ENCODE measurements around the gene FRK. TPM values are rescaled to one million over a fixed set of nuclear protein-coding genes. Genes with fewer than 3 reads are reported as not detected.

Gene FRK, protein sequence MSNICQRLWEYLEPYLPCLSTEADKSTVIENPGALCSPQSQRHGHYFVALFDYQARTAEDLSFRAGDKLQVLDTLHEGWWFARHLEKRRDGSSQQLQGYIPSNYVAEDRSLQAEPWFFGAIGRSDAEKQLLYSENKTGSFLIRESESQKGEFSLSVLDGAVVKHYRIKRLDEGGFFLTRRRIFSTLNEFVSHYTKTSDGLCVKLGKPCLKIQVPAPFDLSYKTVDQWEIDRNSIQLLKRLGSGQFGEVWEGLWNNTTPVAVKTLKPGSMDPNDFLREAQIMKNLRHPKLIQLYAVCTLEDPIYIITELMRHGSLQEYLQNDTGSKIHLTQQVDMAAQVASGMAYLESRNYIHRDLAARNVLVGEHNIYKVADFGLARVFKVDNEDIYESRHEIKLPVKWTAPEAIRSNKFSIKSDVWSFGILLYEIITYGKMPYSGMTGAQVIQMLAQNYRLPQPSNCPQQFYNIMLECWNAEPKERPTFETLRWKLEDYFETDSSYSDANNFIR
- polyA plus RNA-seq, result not detected

DNA sequence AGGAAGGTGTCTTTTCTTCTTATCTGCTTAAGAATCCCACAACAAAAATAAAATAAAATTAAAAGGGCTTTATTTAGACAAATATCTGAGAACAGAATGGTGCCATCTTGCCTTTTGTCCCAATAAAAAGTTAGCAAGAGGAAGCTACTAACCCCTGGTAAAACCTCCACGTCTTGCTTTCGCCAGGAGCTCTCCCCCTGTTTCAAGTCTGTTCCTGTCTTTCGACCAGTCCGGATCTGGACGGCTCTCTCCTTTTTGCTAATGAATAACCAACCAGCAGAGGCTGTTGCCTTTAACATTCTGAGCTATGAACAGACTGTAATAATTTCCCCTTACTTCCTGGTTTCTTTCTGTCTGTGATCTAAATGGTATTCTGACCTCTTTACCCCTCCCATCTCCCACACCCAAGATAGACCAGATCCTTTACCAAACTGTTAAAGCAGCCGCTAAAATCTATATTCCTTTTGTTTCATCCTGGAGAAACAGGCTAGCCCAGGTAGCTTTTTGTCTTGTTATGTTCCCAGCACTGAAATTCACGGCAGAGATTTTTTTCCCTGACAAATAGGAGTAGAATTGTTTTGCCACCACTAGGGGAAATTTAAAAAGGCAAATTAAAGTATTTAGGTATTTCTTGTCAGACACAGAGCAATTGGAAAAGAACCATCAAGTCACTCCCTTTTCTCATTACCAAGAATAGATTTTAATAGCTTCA lies at the start of gene FRK:
FRK (minus strand) TSS at position 320 of the 712 bp plus-strand sequence. CDS start 580 bp downstream, outside the sequence.
- Mint-ChIP-seq H3K36me3 (no peaks in the 10 kb centered on the region), H3K4me3 (no peak within 1 kb of the TSS), H3K9me3 (peaks cover 0 to 2% (median 0%) of the 10 kb centered on the region in 6 donors), H3K27ac (no peak within 1 kb of the TSS), H3K4me1 (no peaks in the 10 kb centered on the region), H3K27me3 (ENCODE audit: low read depth in 3 of 3) (peaks cover 2 to 5% (median 3%) of the 10 kb centered on the region in 3 donors)
- no peak for DNase-seq

GRCh38 chr6:116108836-116109235 lies 48.1 kb upstream of the FRK start:
- DNase-seq, result no peak
- H3K9me3 Mint-ChIP-seq, result no peaks in the 10 kb centered on the region
- peaks cover 9 to 23% of the 10 kb centered on the region in 2 donors for H3K4me1 Mint-ChIP-seq
- peaks cover 27 to 37% (median 32%) of the 10 kb centered on the region in 3 donors for H3K36me3 Mint-ChIP-seq
- peaks cover 0 to 3% (median 0%) of the 10 kb centered on the region in 3 donors for H3K27me3 Mint-ChIP-seq (ENCODE audit: low read depth in 3 of 3)
- H3K4me3 Mint-ChIP-seq, result no peak overlapping the region
- no peak overlapping the region for H3K27ac Mint-ChIP-seq

GRCh38 chr6:116106146-116106545 lies 45.5 kb upstream of the FRK start:
- no peaks in the 10 kb centered on the region for H3K9me3 Mint-ChIP-seq
- no peak for DNase-seq
- H3K4me3 Mint-ChIP-seq, result no peak overlapping the region
- peaks cover 15 to 20% (median 20%) of the 10 kb centered on the region in 3 donors for H3K36me3 Mint-ChIP-seq
- no peak overlapping the region for H3K27ac Mint-ChIP-seq
- H3K4me1 Mint-ChIP-seq, result peaks cover 30 to 48% of the 10 kb centered on the region in 2 donors
- H3K27me3 Mint-ChIP-seq (ENCODE audit: low read depth in 3 of 3), result peaks cover 0 to 3% (median 2%) of the 10 kb centered on the region in 3 donors

DNA sequence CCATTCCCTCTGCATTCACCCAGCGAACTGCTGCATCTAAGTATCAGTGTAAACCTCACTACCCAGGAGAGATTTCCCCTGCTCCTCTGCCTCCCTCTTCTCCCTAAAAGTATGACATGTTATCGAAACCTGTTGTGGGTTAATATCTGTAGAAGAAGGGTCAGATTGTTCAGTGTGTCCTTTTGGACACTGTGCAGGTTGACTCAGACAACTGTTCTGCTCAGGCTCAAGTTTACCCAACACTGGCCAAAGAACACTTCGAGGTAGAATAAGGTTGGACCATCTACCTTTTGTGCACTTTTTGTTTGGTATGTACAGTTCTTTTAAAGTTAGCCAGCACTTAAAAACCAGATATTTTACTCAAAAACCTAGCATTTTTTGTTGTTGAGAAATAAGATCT lies 44.6 kb upstream of the FRK start:
- Mint-ChIP-seq H3K4me1 (peaks cover 33 to 53% of the 10 kb centered on the region in 2 donors), H3K36me3 (peaks cover 9 to 14% (median 13%) of the 10 kb centered on the region in 3 donors), H3K9me3 (no peaks in the 10 kb centered on the region), H3K27ac (no peak overlapping the region), H3K4me3 (no peak overlapping the region), H3K27me3 (ENCODE audit: low read depth in 3 of 3) (peaks cover 0 to 4% (median 3%) of the 10 kb centered on the region in 3 donors)
- no peak for DNase-seq

GRCh38 chr6:116104636-116105035 lies 43.9 kb upstream of the FRK start:
- peaks cover 7 to 11% (median 10%) of the 10 kb centered on the region in 3 donors for H3K36me3 Mint-ChIP-seq
- DNase-seq, result no peak
- H3K9me3 Mint-ChIP-seq, result no peaks in the 10 kb centered on the region
- peaks cover 36 to 59% of the 10 kb centered on the region in 2 donors for H3K4me1 Mint-ChIP-seq
- H3K27ac Mint-ChIP-seq, result no peak overlapping the region
- H3K27me3 Mint-ChIP-seq (ENCODE audit: low read depth in 3 of 3), result peaks cover 0 to 4% (median 3%) of the 10 kb centered on the region in 3 donors
- no peak overlapping the region for H3K4me3 Mint-ChIP-seq

- Mint-ChIP-seq H3K9me3 (no peaks in the 10 kb centered on the region), H3K27ac (no peak overlapping the region), H3K4me3 (peak overlapping the region in 3 of 5 donors; percentile 22 to 49 (median 25)), H3K4me1 (peaks cover 36 to 61% of the 10 kb centered on the region in 2 donors), H3K36me3 (no peaks in the 10 kb centered on the region), H3K27me3 (ENCODE audit: low read depth in 3 of 3) (peaks cover 0 to 4% (median 2%) of the 10 kb centered on the region in 3 donors)
- no peak for DNase-seq
Measured at GRCh38 chr6:116102873-116103272, 42.2 kb upstream of the FRK start.

DNA sequence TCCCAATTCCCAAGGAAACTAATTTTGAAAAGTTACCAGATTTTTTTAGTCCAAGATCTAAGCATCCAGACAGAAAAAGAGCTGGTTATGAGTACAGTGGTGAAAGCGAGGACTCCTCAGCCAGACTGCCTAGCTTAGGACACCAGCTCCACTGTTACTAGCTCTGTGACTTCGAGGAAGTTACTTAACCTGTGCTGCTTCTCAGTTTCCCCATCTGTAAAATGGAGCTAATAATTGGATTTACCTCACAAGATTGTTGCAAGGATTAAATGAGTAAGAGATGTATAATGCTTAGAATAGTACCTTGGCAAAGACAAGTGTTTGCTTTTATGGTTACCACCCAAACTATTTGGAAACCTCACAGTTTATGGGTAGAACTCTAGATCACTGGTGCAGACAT lies 41.1 kb upstream of the FRK start:
- peaks cover 0 to 2% (median 0%) of the 10 kb centered on the region in 6 donors for H3K9me3 Mint-ChIP-seq
- peaks cover 36 to 61% of the 10 kb centered on the region in 2 donors for H3K4me1 Mint-ChIP-seq

GRCh38 chr6:116101302-116101718 lies 40.6 kb upstream of the FRK start:
- no peak for DNase-seq
- H3K27me3 Mint-ChIP-seq (ENCODE audit: low read depth in 3 of 3), result peaks cover under 1 to 4% (median 2%) of the 10 kb centered on the region in 3 donors
- peaks cover 36 to 61% of the 10 kb centered on the region in 2 donors for H3K4me1 Mint-ChIP-seq
- H3K27ac Mint-ChIP-seq, result peak overlapping the region; percentile 76 to 92 (median 88)
- H3K4me3 Mint-ChIP-seq, result peak overlapping the region; percentile 90 to 98 (median 94)
- peaks cover 0 to 7% (median 2%) of the 10 kb centered on the region in 6 donors for H3K9me3 Mint-ChIP-seq
- H3K36me3 Mint-ChIP-seq, result peaks cover 0 to 3% (median 0%) of the 10 kb centered on the region in 3 donors

More for the DNA sequence above, 41.1 kb upstream of the FRK start:
- Mint-ChIP-seq H3K4me3 (peak overlapping the region; percentile 90 to 98 (median 94)), H3K36me3 (peaks cover 0 to under 1% (median 0%) of the 10 kb centered on the region in 3 donors), H3K27ac (peak overlapping the region; percentile 76 to 92 (median 88)), H3K27me3 (ENCODE audit: low read depth in 3 of 3) (peaks cover 0 to 4% (median 2%) of the 10 kb centered on the region in 3 donors)
- DNase-seq, result no peak

DNA sequence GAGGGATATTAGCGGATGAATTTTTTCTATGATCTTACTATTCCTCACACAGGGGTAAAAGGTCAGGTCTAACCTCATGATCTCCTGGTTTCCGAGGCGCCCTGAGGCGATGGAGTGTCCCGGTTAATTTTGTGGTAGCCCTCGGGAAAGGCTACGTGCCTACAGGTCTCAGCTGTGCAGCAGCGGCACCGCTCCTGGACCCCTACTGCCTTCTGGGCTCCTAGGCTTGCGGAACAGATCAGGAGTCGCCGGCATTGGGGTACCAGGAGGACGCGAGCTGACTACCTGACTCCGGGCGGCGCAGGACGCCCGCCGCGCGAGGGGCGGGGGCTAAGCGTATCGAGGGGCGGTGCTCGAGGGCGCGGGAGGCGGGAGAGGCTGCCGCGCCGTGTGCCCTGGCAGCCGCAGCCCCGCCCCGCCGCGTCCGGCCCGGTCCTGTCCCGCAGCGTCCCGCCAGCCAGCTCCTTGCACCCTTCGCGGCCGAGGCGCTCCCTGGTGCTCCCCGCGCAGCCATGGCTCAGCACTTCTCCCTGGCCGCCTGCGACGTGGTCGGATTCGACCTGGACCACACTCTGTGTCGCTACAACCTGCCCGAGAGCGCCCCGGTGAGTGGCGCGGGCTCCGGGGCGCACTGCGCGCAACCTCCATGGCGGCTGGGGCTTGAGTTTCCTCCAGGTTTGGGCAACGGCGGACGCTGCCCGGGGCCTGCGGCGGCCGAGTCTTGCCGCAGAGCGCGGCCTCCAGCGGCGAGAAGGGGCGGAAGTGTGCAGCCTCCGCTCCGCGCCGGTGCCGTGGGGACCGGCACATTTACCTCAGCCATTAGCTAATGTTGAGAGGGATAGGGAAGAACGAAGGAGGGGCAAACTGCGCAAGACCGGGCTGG lies 40.0 kb upstream of the FRK start, which contains the start of gene NT5DC1:
NT5DC1 (plus strand) TSS at position 435 of the 883 bp plus-strand sequence; CDS start at position 513, 78 bp downstream.
- Mint-ChIP-seq H3K9me3 (peaks cover 0 to 12% (median 5%) of the 10 kb centered on the region in 6 donors), H3K4me1 (peaks cover 34 to 54% of the 10 kb centered on the region in 2 donors), H3K36me3 (peaks cover 0 to 6% (median 3%) of the 10 kb centered on the region in 3 donors), H3K27ac (peak within 1 kb of the TSS; percentile 76 to 93 (median 90)), H3K27me3 (ENCODE audit: low read depth in 3 of 3) (peaks cover 2 to 4% (median 2%) of the 10 kb centered on the region in 3 donors), H3K4me3 (peak within 1 kb of the TSS; percentile 90 to 98 (median 94))
- peak; percentile 80 to 83 (median 83) for DNase-seq

GRCh38 chr6:116099036-116099435 lies 38.3 kb upstream of the FRK start:
- DNase-seq, result no peak
- H3K4me3 Mint-ChIP-seq, result peak overlapping the region in 3 of 5 donors; percentile 48 to 98 (median 93)
- peaks cover 2 to 4% (median 2%) of the 10 kb centered on the region in 3 donors for H3K27me3 Mint-ChIP-seq (ENCODE audit: low read depth in 3 of 3)
- H3K27ac Mint-ChIP-seq, result no peak overlapping the region
- peaks cover 0 to 13% (median 6%) of the 10 kb centered on the region in 6 donors for H3K9me3 Mint-ChIP-seq
- peaks cover 0 to 9% (median 4%) of the 10 kb centered on the region in 3 donors for H3K36me3 Mint-ChIP-seq
- peaks cover 28 to 39% of the 10 kb centered on the region in 2 donors for H3K4me1 Mint-ChIP-seq

- peak in 1 of 3 donors; percentile 5 for DNase-seq
- no peak overlapping the region for H3K4me3 Mint-ChIP-seq
- peaks cover 0 to 9% (median 4%) of the 10 kb centered on the region in 3 donors for H3K36me3 Mint-ChIP-seq
Measured at GRCh38 chr6:116096979-116097816, 36.5 kb upstream of the FRK start.

More at GRCh38 chr6:116096979-116097816, 36.5 kb upstream of the FRK start:
- no peak overlapping the region for H3K27ac Mint-ChIP-seq
- H3K27me3 Mint-ChIP-seq (ENCODE audit: low read depth in 3 of 3), result peaks cover 2 to 7% (median 2%) of the 10 kb centered on the region in 3 donors
- H3K4me1 Mint-ChIP-seq, result peaks cover 17 to 24% of the 10 kb centered on the region in 2 donors
- peaks cover 0 to 13% (median 6%) of the 10 kb centered on the region in 6 donors for H3K9me3 Mint-ChIP-seq
